ENCODE measurements around the gene LARP1. TPM values are rescaled to one million over a fixed set of nuclear protein-coding genes. Genes with fewer than 3 reads are reported as not detected.

Gene LARP1
- total and polyA plus RNA-seq, 2 experiments from 2014 or later = 133 to 302 TPM

DNA sequence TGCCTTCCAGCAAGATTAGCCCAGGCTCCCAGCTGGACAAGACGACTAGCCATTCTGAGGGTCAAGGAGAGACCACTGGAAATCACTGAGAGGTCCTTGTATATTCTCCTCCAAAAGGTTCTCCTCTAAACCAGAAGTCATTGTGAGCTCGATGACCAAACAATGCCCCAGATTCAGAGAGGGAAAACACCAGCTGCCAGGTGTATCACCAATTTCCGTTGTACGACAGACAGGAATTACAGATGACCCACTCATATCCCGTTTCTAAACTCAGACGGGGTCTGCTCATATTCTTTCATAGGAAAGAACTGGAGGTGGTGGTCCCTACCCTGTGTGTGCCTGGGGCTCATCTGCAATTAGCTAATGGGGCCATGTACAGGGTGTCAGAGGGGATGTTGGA, 81.0 kb downstream of the LARP1 start (continued):
- TF ChIP-seq, protein P1, sequence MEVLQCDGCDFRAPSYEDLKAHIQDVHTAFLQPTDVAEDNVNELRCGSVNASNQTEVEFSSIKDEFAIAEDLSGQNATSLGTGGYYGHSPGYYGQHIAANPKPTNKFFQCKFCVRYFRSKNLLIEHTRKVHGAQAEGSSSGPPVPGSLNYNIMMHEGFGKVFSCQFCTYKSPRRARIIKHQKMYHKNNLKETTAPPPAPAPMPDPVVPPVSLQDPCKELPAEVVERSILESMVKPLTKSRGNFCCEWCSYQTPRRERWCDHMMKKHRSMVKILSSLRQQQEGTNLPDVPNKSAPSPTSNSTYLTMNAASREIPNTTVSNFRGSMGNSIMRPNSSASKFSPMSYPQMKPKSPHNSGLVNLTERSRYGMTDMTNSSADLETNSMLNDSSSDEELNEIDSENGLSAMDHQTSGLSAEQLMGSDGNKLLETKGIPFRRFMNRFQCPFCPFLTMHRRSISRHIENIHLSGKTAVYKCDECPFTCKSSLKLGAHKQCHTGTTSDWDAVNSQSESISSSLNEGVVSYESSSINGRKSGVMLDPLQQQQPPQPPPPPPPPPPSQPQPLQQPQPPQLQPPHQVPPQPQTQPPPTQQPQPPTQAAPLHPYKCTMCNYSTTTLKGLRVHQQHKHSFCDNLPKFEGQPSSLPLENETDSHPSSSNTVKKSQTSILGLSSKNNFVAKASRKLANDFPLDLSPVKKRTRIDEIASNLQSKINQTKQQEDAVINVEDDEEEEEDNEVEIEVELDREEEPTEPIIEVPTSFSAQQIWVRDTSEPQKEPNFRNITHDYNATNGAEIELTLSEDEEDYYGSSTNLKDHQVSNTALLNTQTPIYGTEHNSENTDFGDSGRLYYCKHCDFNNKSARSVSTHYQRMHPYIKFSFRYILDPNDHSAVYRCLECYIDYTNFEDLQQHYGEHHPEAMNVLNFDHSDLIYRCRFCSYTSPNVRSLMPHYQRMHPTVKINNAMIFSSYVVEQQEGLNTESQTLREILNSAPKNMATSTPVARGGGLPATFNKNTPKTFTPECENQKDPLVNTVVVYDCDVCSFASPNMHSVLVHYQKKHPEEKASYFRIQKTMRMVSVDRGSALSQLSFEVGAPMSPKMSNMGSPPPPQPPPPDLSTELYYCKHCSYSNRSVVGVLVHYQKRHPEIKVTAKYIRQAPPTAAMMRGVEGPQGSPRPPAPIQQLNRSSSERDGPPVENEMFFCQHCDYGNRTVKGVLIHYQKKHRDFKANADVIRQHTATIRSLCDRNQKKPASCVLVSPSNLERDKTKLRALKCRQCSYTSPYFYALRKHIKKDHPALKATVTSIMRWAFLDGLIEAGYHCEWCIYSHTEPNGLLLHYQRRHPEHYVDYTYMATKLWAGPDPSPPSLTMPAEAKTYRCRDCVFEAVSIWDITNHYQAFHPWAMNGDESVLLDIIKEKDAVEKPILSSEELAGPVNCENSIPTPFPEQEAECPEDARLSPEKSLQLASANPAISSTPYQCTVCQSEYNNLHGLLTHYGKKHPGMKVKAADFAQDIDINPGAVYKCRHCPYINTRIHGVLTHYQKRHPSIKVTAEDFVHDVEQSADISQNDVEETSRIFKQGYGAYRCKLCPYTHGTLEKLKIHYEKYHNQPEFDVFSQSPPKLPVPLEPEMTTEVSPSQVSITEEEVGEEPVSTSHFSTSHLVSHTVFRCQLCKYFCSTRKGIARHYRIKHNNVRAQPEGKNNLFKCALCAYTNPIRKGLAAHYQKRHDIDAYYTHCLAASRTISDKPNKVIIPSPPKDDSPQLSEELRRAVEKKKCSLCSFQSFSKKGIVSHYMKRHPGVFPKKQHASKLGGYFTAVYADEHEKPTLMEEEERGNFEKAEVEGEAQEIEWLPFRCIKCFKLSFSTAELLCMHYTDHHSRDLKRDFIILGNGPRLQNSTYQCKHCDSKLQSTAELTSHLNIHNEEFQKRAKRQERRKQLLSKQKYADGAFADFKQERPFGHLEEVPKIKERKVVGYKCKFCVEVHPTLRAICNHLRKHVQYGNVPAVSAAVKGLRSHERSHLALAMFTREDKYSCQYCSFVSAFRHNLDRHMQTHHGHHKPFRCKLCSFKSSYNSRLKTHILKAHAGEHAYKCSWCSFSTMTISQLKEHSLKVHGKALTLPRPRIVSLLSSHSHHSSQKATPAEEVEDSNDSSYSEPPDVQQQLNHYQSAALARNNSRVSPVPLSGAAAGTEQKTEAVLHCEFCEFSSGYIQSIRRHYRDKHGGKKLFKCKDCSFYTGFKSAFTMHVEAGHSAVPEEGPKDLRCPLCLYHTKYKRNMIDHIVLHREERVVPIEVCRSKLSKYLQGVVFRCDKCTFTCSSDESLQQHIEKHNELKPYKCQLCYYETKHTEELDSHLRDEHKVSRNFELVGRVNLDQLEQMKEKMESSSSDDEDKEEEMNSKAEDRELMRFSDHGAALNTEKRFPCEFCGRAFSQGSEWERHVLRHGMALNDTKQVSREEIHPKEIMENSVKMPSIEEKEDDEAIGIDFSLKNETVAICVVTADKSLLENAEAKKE (CRISPR knock-in tag; IDR thresholded peaks at IDR 0.05) = no peak

DNA sequence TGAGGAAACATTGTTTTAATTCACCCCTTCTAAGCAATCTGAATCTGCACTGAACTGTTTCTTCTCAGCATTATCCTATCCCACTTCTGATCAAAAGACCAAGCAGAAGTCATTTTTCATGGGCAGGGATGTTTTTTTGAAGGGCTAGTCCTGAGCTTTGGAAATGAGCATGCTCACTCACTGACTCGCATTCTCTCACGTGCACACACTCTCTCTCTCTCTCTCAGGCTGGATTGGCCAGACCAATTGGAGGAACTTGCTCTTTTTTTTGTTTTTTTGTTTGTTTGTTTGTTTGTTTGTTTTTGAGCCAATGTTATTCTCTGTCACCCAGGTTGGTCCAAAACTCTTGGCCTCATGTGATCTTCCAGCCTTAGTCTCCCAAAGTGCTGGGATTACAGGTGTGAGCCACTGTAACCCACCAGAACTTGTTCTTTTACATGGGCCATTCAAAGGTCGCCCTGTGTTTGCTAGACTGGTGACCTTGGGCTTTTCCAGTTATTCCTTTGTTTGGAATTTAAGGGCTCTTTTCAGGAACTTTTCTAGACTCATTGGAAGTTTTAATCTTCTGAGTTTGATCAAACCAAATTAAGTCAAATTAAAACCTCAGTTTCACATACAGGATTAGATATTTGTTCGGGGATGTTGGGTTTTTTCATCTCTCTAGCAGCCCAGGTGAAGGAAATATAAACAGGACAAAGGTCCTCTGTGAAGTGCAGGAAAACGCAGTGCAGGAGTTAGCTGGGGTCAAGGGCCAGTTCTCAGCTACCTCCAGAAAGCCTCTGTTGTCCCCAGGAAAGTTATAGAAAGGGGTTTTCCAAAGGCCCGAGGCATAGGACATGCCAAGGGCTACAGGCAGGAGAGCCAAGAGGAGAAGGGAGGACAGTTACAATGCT, 82.1 kb downstream of the LARP1 start:
- Mint-ChIP-seq H3K4me1 (peaks cover 5% of the 10 kb centered on the region; the same call in 2 of the 3 replicates), H3K27me3 (ENCODE audit: insufficient read depth, low read depth, poor library complexity) (peaks cover 2% of the 10 kb centered on the region), H3K27ac (no peak overlapping the region), H3K36me3 (ENCODE audit: low read depth) (peaks cover 6% of the 10 kb centered on the region; the same call in 1 of the 3 replicates), H3K4me3 (no peak overlapping the region), H3K9me3 (no peaks in the 10 kb centered on the region)
- H3K4me2 ChIP-seq = no peak overlapping the region
- H3K27me3 ChIP-seq (ENCODE audit: insufficient read depth) = no peaks in the 10 kb centered on the region
- no peaks in the 10 kb centered on the region for H3F3A ChIP-seq (replicated peaks; ENCODE audit: low read depth)
- no peak for ATAC-seq
- no peaks in the 10 kb centered on the region for H3K79me2 ChIP-seq (replicated peaks; ENCODE audit: insufficient read depth)
- no peaks in the 10 kb centered on the region for H3K4me1 ChIP-seq (ENCODE audit: insufficient read depth)
- no peak overlapping the region for H2AFZ ChIP-seq
- no peaks in the 10 kb centered on the region for H3K9me2 ChIP-seq (ENCODE audit: insufficient read depth)
- H3K36me3 ChIP-seq (ENCODE audit: insufficient read depth) = peaks cover 3% of the 10 kb centered on the region; the same call in 1 of the 2 replicates
- no peaks in the 10 kb centered on the region for H4K20me1 ChIP-seq (replicated peaks; ENCODE audit: insufficient read depth)
- DNase-seq (ENCODE audit: low spot score) = no peak
- no peak overlapping the region for H3K27ac ChIP-seq (ENCODE audit: low read depth)
- H3K4me3 ChIP-seq = no peak overlapping the region
- TF ChIP-seq ZNF114 (CRISPR knock-in tag; IDR thresholded peaks at IDR 0.05) = no peak
- no peak for TF ChIP-seq NANOG (IDR thresholded peaks at IDR 0.05; ENCODE audit: borderline replicate concordance)
- TF ChIP-seq, protein P1 (CRISPR knock-in tag; IDR thresholded peaks at IDR 0.05) = no peak
- TF ChIP-seq POLR2AphosphoS5 (IDR thresholded peaks at IDR 0.05; ENCODE audit: low read depth) = no peak
- no peak for TF ChIP-seq ZNF331 (CRISPR knock-in tag; IDR thresholded peaks at IDR 0.05; ENCODE audit: low read depth)
- TF ChIP-seq JUNB (IDR thresholded peaks at IDR 0.05; ENCODE audit: unreplicated experiment) = no peak
- no peak for TF ChIP-seq EZH2phosphoT487 (IDR thresholded peaks at IDR 0.05; ENCODE audit: unreplicated experiment)
- TF ChIP-seq EZH2 (IDR thresholded peaks at IDR 0.05; ENCODE audit: low read depth, unreplicated experiment) = no peak
- TF ChIP-seq STAT1 (IDR thresholded peaks at IDR 0.05; ENCODE audit: unreplicated experiment) = no peak

Measured in GM23338 (cell line).